Measurements from ENCODE around the gene RBBP8NL. TPM values are rescaled to one million over a fixed set of nuclear protein-coding genes. Genes with fewer than 3 reads are reported as not detected.

RBBP8NL gene
- total RNA-seq, 1 experiment from 2014 or later: 0.28 TPM

DNA sequence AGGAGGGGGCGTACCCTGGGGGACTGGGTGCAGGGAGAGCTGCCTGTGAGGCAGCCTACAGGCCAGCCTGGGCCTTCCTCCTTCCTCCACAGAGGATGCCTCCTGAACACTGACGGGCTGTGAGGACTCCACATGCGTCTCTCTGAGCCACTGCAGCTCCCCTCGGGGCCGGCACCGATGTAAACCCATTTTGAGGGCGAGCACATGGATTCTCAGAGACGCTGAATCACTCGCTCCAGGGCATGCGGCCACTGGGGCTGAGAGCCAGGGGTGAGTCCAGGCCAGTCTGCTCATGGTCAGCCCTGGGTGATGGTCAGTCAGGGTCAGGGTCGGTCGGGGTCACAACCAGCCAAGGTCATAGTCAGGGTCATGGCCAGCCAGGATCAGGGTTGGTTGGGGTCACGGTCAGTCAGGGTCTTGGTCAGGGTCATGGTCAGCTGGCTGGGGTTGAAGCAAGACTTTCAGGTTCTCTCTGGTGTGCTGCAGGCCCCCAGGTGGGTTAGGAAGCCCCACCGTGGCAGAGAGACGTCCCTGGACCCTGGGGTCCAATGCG, 14.7 kb upstream of the RBBP8NL start:
- H3T11ph ChIP-seq (ENCODE audit: low read length): no peak overlapping the region
- Mint-ChIP-seq H3K36me3 (ENCODE audit: insufficient read depth in 1 of 3, low read depth in 3 of 3) (no peaks in the 10 kb centered on the region; a peak in 1 of 7 replicates), H3K4me1 (no peaks in the 10 kb centered on the region; a peak in 1 of 4 replicates), H3K27me3 (ENCODE audit: low read depth) (peaks cover 23% of the 10 kb centered on the region), H3K4me3 (no peak overlapping the region), H3K9me3 (no peaks in the 10 kb centered on the region), H3K27ac (peak overlapping the region in 1 of 3 experiments; percentile 74; a peak in 1 of 7 replicates)
- H4K5ac ChIP-seq (ENCODE audit: insufficient read length, low read depth, low read length): no peak overlapping the region
- no peak overlapping the region for H2AFZ ChIP-seq (ENCODE audit: low read length)
- H3K27me3 ChIP-seq (ENCODE audit: insufficient read depth, low read length): no peaks in the 10 kb centered on the region
- DNase-seq: no peak
- no peaks in the 10 kb centered on the region for H3K9me3 ChIP-seq (ENCODE audit: control insufficient read depth, low read depth, low read length)
- H2BK120ac ChIP-seq (ENCODE audit: low read depth, low read length, poor library complexity, severe bottlenecking): no peak overlapping the region
- H3K56ac ChIP-seq (ENCODE audit: insufficient read length, low read depth, low read length): no peak overlapping the region
- H3K9ac ChIP-seq (ENCODE audit: extremely low read depth, insufficient read length, low read length): no peak overlapping the region
- H4K91ac ChIP-seq (ENCODE audit: insufficient read length, low read depth, low read length): no peak overlapping the region
- H3K27ac ChIP-seq (ENCODE audit: insufficient read length, low read depth, low read length): no peak overlapping the region
- no peak overlapping the region for H3K4me2 ChIP-seq (ENCODE audit: insufficient read depth, insufficient read length, low read length)
- H3K4ac ChIP-seq (ENCODE audit: low read depth, low read length): no peak overlapping the region
- H3K79me2 ChIP-seq (ENCODE audit: insufficient read depth, low read length): no peaks in the 10 kb centered on the region
- no peaks in the 10 kb centered on the region for H3K23me2 ChIP-seq (ENCODE audit: insufficient read length, low read depth, low read length, poor library complexity, severe bottlenecking)
- no peak overlapping the region; the same call in 1 of the 2 replicates for H3K14ac ChIP-seq (ENCODE audit: insufficient read depth, low read length)
- no peaks in the 10 kb centered on the region for H3K4me1 ChIP-seq (ENCODE audit: insufficient read depth, low read length)
- no peaks in the 10 kb centered on the region for H3K79me1 ChIP-seq (ENCODE audit: insufficient read depth, low read depth, low read length, poor library complexity, severe bottlenecking)
- H2BK5ac ChIP-seq (ENCODE audit: insufficient read length, low read length): no peak overlapping the region
- H2BK20ac ChIP-seq (ENCODE audit: low read depth, low read length, poor library complexity, severe bottlenecking): no peak overlapping the region
- H4K20me1 ChIP-seq (ENCODE audit: control insufficient read depth, insufficient read depth, insufficient read length): no peaks in the 10 kb centered on the region
- H2BK15ac ChIP-seq (ENCODE audit: low read depth, low read length): no peak overlapping the region
- no peak overlapping the region for H3K23ac ChIP-seq (ENCODE audit: insufficient read length, low read depth, low read length)
- no peak overlapping the region for H3K18ac ChIP-seq (ENCODE audit: insufficient read length, low read depth, low read length)
- no peak overlapping the region for H2BK12ac ChIP-seq (ENCODE audit: insufficient read length, low read depth, low read length)
- WGBS (ENCODE audit: extremely low coverage, insufficient read length, low lambda C conversion rate): no CpG with 5 or more reads among the region's 16 CpGs
- H2AK5ac ChIP-seq (ENCODE audit: insufficient read length, low read length): no peak overlapping the region
- TF ChIP-seq, protein P1, sequence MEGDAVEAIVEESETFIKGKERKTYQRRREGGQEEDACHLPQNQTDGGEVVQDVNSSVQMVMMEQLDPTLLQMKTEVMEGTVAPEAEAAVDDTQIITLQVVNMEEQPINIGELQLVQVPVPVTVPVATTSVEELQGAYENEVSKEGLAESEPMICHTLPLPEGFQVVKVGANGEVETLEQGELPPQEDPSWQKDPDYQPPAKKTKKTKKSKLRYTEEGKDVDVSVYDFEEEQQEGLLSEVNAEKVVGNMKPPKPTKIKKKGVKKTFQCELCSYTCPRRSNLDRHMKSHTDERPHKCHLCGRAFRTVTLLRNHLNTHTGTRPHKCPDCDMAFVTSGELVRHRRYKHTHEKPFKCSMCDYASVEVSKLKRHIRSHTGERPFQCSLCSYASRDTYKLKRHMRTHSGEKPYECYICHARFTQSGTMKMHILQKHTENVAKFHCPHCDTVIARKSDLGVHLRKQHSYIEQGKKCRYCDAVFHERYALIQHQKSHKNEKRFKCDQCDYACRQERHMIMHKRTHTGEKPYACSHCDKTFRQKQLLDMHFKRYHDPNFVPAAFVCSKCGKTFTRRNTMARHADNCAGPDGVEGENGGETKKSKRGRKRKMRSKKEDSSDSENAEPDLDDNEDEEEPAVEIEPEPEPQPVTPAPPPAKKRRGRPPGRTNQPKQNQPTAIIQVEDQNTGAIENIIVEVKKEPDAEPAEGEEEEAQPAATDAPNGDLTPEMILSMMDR (conservative IDR thresholded peaks at IDR 0.05): no peak
- no peak overlapping the region for H4K8ac ChIP-seq (replicated peaks; ENCODE audit: insufficient read length, low read depth, low read length)

Measured in H9 (cell line).